Stomach (tissue), 4 donors: ENCODE measurements around the gene CCDC148.

Source experiments
- CTCF ChIP-seq, 7 experiments: fragments of 450-650 bp in 4 of 7; fragments of 200-600 bp in 3 of 7; sonication (generic) in 3 of 7; IDR thresholded peaks; one replicate each; pipeline ENCODE4 v1.5.1; 2016 to 2019; ENCODE audit warnings: antibody characterized with exemption in 7 of 7, control low read depth in 2 of 7, mild to moderate bottlenecking in 1 of 7
- POLR2A ChIP-seq, 4 donors: fragments of 450-650 bp; IDR thresholded peaks; one replicate each; pipeline ENCODE4 v1.6.1; 2016; ENCODE audit warnings: antibody characterized with exemption in 4 of 4, control low read depth in 2 of 4, mild to moderate bottlenecking in 1 of 4, moderate library complexity in 1 of 4
- POLR2AphosphoS5 ChIP-seq, 3 donors: sonication (generic); formaldehyde crosslinking; IDR thresholded peaks; one replicate each; pipeline ENCODE4 v1.6.1; 2016; ENCODE audit warnings: antibody characterized with exemption in 3 of 3

DNA sequence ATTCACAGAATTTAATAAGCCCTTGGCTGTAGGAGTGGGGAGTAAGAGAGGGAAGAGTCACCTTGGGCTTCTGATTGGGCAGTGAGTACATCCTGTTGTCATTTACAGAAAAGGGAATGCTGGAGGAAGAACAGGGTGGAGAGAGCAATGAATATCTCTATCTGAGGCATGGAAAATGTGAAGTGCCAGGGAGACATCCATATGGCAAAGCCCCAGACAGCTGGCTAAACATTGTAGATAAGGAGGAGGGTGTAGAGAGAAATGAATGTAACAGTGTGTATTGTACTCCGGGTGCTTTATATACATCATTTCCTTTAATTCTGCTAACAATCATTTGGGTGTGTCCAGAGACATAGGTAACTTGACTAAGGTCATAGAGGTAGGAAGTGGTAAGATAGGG lies 251.3 kb downstream of the CCDC148 start:
- TF ChIP-seq CTCF (IDR thresholded peaks at IDR 0.05) (no peak), POLR2A (IDR thresholded peaks at IDR 0.05) (no peak), POLR2AphosphoS5 (IDR thresholded peaks at IDR 0.05) (no peak)
